SU-DHL-6 (cell line): ENCODE measurements around the gene ZNF219.

ENCODE experiments used
- CTCF ChIP-seq: fragments of 200-600 bp; sonication (generic); IDR thresholded peaks from one replicate; pipeline ENCODE4 v1.5.1; 2017; ENCODE audit warnings: antibody characterized with exemption, mild to moderate bottlenecking, low read length, moderate library complexity; ENCODE audit not compliant: insufficient read depth, poor library complexity, severe bottlenecking
- EZH2phosphoT487 ChIP-seq: fragments of 200-600 bp; sonication (generic), shearing (Covaris generic); conservative IDR thresholded peaks from 2 replicates; pipeline ENCODE4 v1.6.1; 2018; ENCODE audit warnings: mild to moderate bottlenecking, antibody characterized with exemption, low read length, moderate library complexity, mixed read lengths

GRCh38 chr14:21108791-21109190 lies 10.3 kb upstream of the ZNF219 start:
- TF ChIP-seq EZH2phosphoT487 (no peak), CTCF (no peak)
